G401 (cell line): Measurements from ENCODE around the gene VAPB. TPM values are rescaled to one million over a fixed set of nuclear protein-coding genes. Genes with fewer than 3 reads are reported as not detected.

ENCODE experiments used
- DNase-seq: peaks from one replicate; pipeline ENCODE4 v3.0.0-alpha.2; 2015; ENCODE audit warnings: low spot score
- in situ Hi-C: cut with HindIII; loops from 2 replicates; pipeline ENCODE4 v1.10.0; 2016; ENCODE audit warnings: low sequenced_read_pairs, mixed read lengths
- total RNA-seq: library from RNA; depleted of rRNA; stranded (reverse); fragments of >200 nt; shearing (Covaris generic); gene quantifications from 2 replicates; pipeline ENCODE4 v1.2.3, GENCODE V29; 2014

Gene VAPB
- total RNA-seq, 1 experiment from 2014 or later: 44.5 TPM

DNA sequence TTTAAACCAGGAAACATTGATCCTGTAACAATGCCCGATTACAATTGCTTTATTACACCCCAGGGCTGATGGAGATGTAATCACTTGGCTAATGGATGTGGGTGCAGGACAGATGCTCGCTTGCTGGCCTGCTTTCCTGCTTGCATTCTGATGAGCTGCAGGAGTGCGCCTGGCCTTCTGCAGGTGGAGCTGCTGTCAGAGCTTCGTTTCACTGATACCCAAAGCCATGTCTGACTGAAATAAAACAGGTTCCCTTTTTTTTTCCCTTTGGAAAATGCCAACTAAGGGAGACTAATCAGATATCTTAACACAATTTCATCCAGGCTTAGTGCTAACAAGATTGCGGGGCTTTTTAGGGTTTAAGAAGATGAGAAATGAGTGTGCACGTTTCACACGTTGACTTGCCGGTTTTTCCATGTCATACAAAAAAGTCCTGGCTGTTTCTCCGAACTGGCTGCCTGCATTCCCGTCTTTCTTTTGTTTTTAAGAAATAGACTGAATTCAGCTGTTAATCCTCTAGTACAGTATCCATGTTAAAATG, 60.7 kb downstream of the VAPB start:
- peak; percentile 30 for DNase-seq
- in situ Hi-C loops: loop anchor here (25.0 kb wide), 1 partner anchor 212 kb away; the partner anchor contains the start of gene ANKRD60

DNA sequence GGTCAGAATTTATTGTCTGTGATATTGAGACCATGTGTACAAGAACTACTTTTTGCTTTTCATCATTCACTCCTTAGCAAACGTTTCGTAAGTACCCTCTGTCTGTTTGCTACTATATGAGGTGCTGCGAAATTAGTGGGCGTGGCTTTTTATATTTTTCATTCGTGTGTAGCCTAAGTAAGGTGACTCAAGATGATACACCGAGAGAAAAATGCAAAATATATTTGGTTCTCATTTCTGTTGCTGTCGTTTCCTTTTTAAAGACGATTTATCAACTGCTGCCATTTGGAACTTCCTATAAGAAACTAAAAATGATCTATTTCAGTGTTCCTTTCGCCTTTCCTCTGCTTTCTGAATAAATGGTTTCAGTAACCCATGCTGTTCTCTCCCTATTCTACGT, 61.2 kb downstream of the VAPB start:
- no peak for DNase-seq
- in situ Hi-C loops: no loop called here

- in situ Hi-C loops: no loop called here
- DNase-seq: no peak
Measured at GRCh38 chr20:58452667-58453255, 63.7 kb downstream of the VAPB start.

- in situ Hi-C loops: no loop called here
- no peak for DNase-seq
Measured at GRCh38 chr20:58453391-58453790, 64.4 kb downstream of the VAPB start.

DNA sequence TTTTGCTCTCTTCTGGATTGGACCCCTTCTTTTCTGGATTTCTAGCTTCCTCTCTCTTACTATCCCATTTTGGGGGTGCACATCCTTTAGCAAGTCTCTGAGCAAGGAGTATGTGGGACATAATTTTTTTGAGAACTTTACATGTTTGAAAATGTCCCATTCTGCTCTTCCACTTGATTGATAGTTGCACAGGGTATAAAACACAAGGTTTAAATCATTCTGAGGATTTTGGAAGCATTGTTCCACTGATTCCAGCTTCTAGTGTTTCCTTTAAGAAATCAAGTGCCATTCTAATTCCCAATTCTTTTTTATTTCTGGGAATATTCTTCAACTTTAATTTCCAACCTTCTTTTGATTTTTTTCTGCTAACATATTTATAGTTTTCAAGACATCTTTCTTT, 65.4 kb downstream of the VAPB start:
- in situ Hi-C loops: no loop called here
- no peak for DNase-seq

DNA sequence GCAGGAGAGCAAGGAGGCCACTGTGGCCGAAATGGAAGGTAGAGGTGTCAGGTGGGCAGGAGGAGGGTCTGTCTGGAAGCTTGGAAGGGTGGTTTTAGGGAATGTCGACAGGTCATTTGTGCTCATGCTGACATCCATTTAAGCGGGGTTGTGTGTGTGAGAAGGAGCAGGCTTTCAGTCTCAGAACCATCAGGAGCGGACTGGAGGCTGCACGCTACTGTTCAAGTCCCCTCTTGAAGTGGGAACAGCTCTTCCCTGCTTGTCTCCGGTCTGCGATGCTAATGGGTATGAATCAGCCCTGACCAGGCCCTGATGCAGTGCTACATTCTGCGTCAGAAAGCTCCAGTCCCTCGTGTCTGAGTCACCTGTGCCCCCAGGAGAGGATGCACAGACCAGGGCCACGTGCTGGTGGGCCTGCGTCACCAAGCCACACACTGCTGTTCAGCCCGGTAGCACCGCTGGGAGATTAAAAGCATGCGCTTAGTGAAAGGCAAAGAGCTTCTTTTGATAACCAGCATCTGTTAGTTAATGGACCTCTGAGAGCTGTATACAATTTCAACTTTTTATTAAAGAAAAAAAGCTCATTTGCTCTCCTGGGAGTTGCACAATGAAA, 68.2 kb downstream of the VAPB start:
- no peak for DNase-seq
- in situ Hi-C loops: no loop called here

- no peak for DNase-seq
- in situ Hi-C loops: no loop called here
Measured at GRCh38 chr20:58458342-58459057, 69.5 kb downstream of the VAPB start.

DNA sequence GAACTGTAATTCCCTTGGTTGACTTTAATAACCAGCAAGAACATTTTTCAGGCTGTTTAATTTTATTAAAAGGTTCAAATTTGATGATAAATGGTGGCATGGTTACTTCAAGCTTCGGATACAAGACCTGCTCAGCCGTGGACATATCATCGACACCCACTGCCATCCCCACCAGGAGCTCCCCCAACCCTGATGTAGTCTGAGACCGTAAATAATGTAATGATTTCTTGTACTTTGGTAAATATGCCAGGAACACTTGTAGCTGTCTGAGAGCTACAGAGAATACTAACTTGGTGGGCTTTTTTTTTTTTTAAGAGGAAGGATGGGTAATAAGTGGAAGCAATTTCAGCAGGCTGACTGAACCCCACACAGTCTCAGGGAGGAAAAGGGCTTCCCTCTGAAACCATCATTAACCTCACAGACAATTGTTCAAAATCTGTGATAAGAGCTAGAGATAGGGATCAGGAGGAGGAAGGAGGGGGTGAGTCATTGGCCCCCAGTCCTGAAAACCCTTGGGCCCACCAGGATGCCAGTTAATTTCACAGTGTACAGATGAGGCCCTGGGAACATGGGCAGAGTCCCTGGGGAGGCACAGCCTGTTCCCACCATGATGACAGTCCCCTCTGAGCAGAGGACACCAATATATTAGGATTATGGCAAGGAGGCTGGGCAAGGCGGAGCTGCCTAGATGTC, 70.2 kb downstream of the VAPB start:
- DNase-seq: no peak
- in situ Hi-C loops: no loop called here

DNA sequence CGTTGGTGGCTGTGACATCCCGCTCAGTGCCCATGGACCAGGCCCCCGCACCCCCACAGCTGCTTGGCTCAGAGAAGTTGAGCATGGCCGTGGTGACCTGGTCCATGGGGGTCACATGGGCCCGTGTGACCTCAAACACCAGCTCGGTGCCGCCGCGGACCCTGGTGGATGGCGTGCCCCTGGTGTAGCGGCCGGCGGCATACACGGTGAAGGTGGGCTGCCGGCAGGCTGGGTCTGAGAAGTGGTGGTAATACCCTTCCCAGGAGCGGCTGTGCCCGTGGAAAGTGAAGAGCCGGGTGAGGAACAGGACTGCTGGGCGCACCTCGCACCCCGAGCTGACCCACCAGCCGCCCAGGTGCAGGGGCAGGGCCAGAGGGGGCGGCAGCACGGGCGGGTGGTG, 72.1 kb downstream of the VAPB start:
- in situ Hi-C loops: no loop called here
- no peak for DNase-seq

- in situ Hi-C loops: no loop called here
- DNase-seq: no peak
Measured at GRCh38 chr20:58461899-58462298, 72.9 kb downstream of the VAPB start.

DNA sequence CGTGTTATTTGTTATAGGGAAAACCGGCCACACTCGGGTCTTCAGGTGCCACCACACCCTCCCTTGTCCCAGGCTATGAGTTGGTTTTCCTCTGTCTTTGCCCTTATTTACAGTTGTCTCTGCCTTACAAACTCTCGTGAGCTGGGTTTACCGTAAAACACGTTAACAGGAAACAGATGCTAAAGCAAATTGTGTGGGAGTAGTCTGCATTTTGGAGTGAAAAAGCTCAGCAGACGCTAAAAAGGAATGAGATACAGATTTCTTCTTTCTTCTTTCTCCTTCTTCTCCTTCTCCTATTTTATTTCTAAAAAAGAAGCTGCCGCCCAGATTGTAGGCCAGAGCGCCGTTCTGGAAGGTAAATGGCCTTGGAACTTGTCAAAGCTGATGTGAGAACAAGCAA, 74.2 kb downstream of the VAPB start:
- in situ Hi-C loops: no loop called here
- DNase-seq: no peak

DNA sequence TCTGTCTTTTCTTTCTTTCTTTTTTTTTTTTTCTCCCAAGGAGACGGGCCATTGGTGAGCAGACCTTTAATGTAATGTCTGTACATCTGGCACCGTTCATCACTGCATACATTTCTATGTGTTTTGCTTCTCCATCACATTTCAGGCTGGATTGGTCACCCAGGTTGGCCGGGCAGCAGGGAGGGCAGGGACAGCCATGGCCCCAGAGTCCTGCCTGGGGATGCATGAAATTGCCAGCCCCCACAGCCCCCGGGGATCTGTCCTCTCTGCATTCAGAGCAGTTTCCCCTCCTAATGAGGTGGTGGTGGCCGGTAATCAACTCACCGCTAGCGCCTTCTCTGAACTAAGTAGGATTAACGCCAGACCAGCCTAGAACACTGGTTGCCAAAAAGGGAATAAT, 75.8 kb downstream of the VAPB start:
- DNase-seq: no peak
- in situ Hi-C loops: no loop called here

GRCh38 chr20:58466095-58466708, 77.2 kb downstream of the VAPB start:
- DNase-seq: no peak
- in situ Hi-C loops: no loop called here

- no peak for DNase-seq
- in situ Hi-C loops: no loop called here
Measured at GRCh38 chr20:58466729-58467571, 77.9 kb downstream of the VAPB start.

- DNase-seq: no peak
- in situ Hi-C loops: no loop called here
Measured at GRCh38 chr20:58467572-58468527, 78.8 kb downstream of the VAPB start.

GRCh38 chr20:58469616-58470015, 80.6 kb downstream of the VAPB start:
- no peak for DNase-seq
- in situ Hi-C loops: no loop called here

DNA sequence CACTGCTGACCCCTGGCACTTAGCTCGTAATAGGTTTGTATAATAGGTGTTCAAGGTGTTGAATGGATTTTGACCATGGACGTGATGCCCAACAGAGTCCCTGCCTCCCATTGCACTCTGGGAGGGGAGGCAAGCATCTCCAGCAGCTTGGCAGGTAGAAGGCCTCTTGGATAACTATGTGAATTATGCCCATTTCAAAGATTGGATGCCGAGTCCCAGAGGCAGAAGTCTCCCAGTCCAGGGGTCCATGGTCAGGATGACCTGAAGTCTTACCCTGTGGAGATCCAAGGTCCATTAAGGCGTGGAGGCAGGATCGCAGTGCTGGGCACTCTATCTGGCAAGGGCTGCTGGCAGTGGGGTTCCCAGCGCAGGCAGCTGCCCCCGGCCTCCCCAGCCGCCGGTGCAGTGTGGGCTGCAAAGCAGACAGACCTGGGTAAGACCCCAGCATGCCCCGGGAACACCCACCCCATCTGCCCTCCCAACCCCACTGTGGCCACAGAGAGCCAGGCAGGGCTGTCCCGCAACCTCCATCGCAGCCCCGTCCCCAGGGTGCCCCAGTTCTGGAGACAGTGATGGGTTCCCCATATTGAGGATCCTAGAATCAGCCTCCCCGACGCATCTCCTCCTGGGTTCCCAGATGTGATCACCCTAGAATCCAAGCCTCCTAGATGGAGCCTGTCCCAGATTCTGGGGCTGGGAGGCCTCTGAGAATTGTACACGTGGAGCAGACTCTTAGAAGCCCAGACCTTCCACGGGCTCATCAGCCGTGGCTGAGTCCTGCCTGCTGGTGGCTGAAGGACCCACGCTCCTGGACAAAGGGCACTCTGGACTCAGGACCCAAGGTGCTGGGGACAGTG, 81.5 kb downstream of the VAPB start:
- in situ Hi-C loops: no loop called here
- DNase-seq: no peak
